Activated naive CD4-positive, alpha-beta T cell treated with anti-CD3 and anti-CD28 coated beads, Interleukin-2, amount 50 U/mL, for 24 hours (primary cell): Measurements from ENCODE around the gene INAVA.

Source experiments
- H3K27ac Mint-ChIP-seq: one replicate; pipeline ENCODE4 v1.8.0; 2021; ENCODE audit warnings: mild to moderate bottlenecking, mixed read lengths
- H3K27me3 Mint-ChIP-seq: one replicate; pipeline ENCODE4 v1.8.0; 2021; ENCODE audit warnings: mixed read lengths
- H3K36me3 Mint-ChIP-seq: one replicate; pipeline ENCODE4 v1.8.0; 2021; ENCODE audit warnings: mixed read lengths
- H3K4me1 Mint-ChIP-seq: one replicate; pipeline ENCODE4 v1.8.0; 2021; ENCODE audit warnings: mixed read lengths
- H3K4me3 Mint-ChIP-seq: one replicate; pipeline ENCODE4 v1.8.0; 2021; ENCODE audit warnings: mild to moderate bottlenecking, mixed read lengths
- H3K9me3 Mint-ChIP-seq: one replicate; pipeline ENCODE4 v1.8.0; 2021; ENCODE audit warnings: mixed read lengths

The INAVA gene, protein sequence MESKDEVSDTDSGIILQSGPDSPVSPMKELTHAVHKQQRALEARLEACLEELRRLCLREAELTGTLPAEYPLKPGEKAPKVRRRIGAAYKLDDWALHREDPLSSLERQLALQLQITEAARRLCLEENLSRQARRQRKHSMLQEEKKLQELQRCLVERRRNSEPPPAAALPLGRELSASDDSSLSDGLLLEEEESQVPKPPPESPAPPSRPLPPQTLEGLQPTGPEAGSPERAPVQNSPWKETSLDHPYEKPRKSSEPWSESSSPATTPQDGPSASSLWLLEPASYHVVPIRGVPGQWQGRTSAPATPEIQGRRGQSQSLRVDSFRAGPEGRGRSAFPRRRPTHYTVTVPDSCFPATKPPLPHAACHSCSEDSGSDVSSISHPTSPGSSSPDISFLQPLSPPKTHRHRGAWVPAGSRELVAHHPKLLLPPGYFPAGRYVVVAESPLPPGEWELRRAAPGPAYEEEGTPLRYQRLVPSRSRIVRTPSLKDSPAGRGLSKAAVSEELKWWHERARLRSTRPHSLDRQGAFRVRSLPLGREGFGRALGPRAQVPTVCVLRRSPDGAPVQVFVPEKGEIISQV

DNA sequence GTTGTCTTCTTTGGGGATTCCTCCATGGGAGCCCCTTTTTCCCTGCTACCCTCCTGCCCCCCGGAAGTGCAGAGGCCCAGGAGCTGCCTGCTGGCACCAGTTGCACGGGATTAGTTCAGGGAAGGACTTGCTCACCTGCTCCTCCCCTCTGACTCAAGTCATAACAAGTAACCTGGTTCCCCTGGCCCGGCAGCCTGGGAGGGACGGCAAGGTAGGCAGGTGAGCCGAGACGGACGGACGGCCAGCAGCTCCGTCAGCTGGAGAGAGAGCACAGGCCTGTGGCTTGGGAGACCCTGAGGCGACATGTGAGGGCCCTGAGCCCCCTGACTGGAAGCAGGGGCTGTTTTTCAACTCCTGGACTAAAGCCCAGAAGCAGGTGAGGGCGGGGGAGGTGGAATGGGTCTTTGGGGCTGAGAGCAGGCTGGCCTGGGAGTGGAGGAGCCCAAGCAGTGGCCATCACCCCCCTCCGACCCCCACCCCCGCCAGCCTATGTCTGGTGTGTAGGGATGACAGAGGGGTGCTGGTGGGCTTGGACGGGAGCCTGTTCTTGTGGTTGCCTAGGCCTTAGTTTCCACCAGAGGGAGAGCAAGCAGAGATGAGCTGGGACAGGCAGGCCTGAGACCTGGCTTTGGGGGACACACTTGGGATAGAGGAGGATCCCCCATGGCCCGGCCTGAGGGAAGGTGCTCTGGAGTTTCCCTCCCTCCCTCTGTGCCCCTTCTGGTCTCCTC is at the start of gene INAVA:
Gene INAVA (plus strand): TSS at position 189 of the 731 bp plus-strand sequence. CDS start 3,501 bp downstream, outside the sequence.
- no peaks in the 10 kb centered on the region for H3K36me3 Mint-ChIP-seq
- no peak within 1 kb of the TSS for H3K27ac Mint-ChIP-seq
- H3K4me1 Mint-ChIP-seq, result peaks cover 16% of the 10 kb centered on the region
- H3K9me3 Mint-ChIP-seq, result no peaks in the 10 kb centered on the region
- H3K4me3 Mint-ChIP-seq, result no peak within 1 kb of the TSS
- H3K27me3 Mint-ChIP-seq, result peaks cover 14% of the 10 kb centered on the region

DNA sequence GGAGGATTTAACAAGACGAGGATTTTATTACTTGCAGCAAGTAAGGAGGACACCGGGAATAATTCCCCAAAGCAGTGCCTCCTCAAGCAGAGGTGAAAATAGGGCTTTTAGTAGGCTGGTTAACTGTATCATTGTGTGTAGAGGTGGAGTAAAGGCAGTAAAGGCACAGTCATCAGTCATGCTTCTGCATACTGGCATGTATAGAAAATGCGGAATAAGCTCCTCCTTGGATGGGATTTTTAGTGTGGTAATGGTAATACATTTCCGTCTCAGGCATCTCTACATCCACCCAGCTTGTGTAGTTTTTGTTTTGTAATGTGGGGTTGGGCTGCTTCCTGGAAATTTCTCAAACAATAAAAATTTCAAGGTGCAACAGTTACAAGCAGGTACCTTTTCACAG is 49.3 kb upstream of the INAVA start:
- no peak overlapping the region for H3K4me3 Mint-ChIP-seq
- no peaks in the 10 kb centered on the region for H3K9me3 Mint-ChIP-seq
- peaks cover 20% of the 10 kb centered on the region for H3K36me3 Mint-ChIP-seq
- H3K27ac Mint-ChIP-seq, result no peak overlapping the region
- no peaks in the 10 kb centered on the region for H3K27me3 Mint-ChIP-seq
- no peaks in the 10 kb centered on the region for H3K4me1 Mint-ChIP-seq

DNA sequence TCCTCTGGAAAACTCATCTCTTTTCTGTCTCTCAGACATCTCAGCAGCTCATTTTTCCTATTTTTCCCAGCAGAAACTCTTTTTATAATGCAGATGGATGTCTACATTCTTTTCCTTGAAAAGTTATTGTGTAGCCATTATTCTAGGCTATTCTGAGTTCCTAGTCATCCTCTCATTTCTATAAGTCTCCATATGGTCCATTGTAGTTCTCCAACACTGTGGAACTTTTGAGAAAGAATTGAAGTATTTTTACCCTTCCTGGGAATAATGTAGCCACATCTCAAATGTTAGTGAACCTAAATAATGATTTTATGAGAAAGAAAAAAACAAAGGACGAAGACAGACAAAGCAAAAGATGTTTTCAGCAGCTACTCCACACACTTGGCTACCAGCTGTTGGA is 48.3 kb upstream of the INAVA start:
- no peaks in the 10 kb centered on the region for H3K9me3 Mint-ChIP-seq
- H3K4me1 Mint-ChIP-seq, result no peaks in the 10 kb centered on the region
- peaks cover 26% of the 10 kb centered on the region for H3K36me3 Mint-ChIP-seq
- no peak overlapping the region for H3K4me3 Mint-ChIP-seq
- H3K27me3 Mint-ChIP-seq, result no peaks in the 10 kb centered on the region
- no peak overlapping the region for H3K27ac Mint-ChIP-seq

DNA sequence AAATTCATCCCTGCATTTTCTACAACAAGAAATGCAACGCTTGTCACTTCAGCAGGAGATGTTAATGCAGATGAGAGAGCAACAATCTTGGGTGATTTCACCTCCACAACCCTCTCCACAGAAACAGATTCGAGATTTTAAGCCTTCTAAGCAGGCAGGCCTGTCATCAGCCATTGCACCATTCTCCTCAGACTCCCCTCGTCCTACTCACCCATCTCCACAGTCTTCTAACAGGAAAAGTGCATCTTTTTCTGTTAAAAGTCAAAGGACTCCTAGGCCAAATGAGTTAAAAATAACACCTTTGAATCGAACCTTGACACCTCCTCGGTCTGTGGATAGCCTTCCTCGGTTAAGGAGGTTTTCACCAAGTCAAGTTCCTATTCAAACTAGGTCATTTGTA is 45.3 kb upstream of the INAVA start:
- no peak overlapping the region for H3K27ac Mint-ChIP-seq
- H3K9me3 Mint-ChIP-seq, result no peaks in the 10 kb centered on the region
- peaks cover 32% of the 10 kb centered on the region for H3K36me3 Mint-ChIP-seq
- no peak overlapping the region for H3K4me3 Mint-ChIP-seq
- no peaks in the 10 kb centered on the region for H3K27me3 Mint-ChIP-seq
- no peaks in the 10 kb centered on the region for H3K4me1 Mint-ChIP-seq

DNA sequence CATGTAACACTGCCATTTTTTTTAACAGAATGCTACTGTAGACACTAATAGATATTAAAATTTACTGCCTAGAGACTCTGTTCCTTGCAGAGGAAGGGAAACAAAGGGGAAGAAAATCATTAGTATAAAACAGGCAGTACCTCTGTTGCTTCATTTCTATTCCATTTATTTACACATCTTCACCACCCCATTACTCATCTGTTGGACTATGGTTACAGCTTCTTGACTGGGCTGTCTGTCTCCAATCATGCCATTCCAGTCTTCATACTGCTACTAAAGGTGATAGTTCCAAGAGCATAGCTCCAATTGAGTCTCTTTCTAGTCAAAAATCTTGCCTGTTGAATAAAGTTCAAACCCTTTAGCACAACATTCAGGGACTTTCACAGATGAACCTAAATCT is 44.1 kb upstream of the INAVA start:
- H3K9me3 Mint-ChIP-seq, result no peaks in the 10 kb centered on the region
- H3K36me3 Mint-ChIP-seq, result peaks cover 32% of the 10 kb centered on the region
- no peaks in the 10 kb centered on the region for H3K27me3 Mint-ChIP-seq

DNA sequence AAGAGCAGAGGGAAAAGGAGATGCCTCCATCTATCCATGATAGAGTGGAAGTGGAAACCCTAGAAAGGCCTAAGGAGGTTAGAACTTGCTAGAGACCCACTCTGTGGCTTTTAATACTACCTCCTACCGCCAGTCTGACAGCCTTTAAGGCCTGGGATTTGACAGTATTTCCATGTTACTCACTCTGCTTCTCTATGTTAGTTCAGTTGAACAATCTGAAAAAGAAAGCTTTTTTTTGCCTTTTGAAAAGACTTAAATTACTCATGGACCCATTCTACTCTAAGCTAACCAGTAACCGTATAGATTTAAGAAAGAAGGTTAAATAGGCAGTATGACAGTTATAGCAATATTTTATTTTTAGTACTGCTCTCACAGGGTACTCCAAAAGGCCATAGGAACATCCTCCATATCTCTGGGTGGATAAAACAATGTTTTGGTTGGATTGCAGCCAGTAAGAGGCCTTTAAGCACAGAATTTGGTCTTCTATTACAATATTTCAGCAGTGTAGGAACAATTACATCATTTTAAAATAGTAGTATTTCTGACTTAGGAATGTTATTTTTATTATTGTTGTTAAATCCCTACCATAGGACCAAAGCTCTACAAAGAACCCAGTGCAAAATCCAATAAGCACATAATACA is 37.9 kb upstream of the INAVA start:
- H3K9me3 Mint-ChIP-seq, result no peaks in the 10 kb centered on the region
- peaks cover 14% of the 10 kb centered on the region for H3K36me3 Mint-ChIP-seq
- no peaks in the 10 kb centered on the region for H3K27me3 Mint-ChIP-seq
- no peak overlapping the region for H3K4me3 Mint-ChIP-seq
- H3K27ac Mint-ChIP-seq, result no peak overlapping the region
- peaks cover under 1% of the 10 kb centered on the region for H3K4me1 Mint-ChIP-seq

More for the DNA sequence above, 44.1 kb upstream of the INAVA start:
- Mint-ChIP-seq H3K27ac (no peak overlapping the region), H3K4me3 (no peak overlapping the region), H3K4me1 (no peaks in the 10 kb centered on the region)

DNA sequence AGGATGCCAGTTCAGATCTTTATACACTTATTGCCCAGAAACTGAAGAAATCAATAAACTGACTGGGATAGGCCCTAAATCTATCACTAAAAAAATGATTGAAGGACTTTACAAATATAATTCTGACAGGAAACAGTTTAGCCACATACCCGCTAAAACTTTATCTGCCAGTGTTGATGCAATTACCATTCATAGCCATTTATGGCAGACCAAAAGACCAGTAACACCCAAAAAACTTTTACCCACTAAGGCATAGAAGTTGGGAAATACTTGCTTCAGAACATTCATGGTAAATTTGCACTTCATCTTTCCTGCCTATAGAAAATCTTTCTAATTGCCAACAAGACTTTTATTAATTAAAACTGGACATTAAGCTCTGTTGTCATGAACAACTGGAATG is 36.9 kb upstream of the INAVA start:
- no peaks in the 10 kb centered on the region for H3K9me3 Mint-ChIP-seq
- no peak overlapping the region for H3K4me3 Mint-ChIP-seq
- H3K36me3 Mint-ChIP-seq, result peaks cover 11% of the 10 kb centered on the region
- H3K27me3 Mint-ChIP-seq, result no peaks in the 10 kb centered on the region
- no peak overlapping the region for H3K27ac Mint-ChIP-seq
- H3K4me1 Mint-ChIP-seq, result peaks cover 10% of the 10 kb centered on the region

DNA sequence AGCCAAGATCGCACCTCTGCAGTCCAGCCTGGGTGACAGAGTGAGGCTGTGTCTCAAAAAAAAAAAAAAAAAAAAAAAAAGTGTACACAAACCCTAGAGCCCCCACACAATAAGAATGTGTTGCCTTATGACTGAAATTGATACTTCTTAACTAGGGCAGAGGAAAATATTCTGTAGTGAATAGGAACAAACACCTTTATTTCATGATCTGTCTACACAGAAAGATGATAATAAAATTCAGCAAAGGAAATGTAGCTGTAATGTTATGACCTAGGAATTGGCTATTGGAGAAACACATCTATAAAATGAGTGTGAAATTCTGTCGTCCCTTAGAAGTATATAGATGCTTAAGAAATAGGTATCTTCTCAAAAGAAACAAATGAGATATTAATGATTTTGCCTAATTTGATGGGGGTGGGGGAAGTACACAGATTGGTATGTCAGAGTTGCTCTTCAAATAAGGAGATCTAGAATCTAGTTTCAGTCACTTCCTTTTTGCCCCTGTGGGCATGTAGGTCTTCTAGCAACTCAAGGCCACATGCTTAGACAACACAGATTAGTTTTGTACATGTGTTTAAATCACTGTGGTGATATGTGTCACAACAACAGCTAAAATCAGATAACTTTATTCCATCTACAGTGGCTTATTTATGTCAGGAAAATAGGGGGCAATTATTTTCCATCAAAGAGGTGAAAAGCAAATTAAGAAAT is 32.6 kb upstream of the INAVA start:
- H3K4me3 Mint-ChIP-seq, result no peak overlapping the region
- H3K4me1 Mint-ChIP-seq, result peaks cover 24% of the 10 kb centered on the region
- peak overlapping the region; percentile 2 for H3K27ac Mint-ChIP-seq
- H3K27me3 Mint-ChIP-seq, result no peaks in the 10 kb centered on the region
- no peaks in the 10 kb centered on the region for H3K9me3 Mint-ChIP-seq
- H3K36me3 Mint-ChIP-seq, result peaks cover 3% of the 10 kb centered on the region

DNA sequence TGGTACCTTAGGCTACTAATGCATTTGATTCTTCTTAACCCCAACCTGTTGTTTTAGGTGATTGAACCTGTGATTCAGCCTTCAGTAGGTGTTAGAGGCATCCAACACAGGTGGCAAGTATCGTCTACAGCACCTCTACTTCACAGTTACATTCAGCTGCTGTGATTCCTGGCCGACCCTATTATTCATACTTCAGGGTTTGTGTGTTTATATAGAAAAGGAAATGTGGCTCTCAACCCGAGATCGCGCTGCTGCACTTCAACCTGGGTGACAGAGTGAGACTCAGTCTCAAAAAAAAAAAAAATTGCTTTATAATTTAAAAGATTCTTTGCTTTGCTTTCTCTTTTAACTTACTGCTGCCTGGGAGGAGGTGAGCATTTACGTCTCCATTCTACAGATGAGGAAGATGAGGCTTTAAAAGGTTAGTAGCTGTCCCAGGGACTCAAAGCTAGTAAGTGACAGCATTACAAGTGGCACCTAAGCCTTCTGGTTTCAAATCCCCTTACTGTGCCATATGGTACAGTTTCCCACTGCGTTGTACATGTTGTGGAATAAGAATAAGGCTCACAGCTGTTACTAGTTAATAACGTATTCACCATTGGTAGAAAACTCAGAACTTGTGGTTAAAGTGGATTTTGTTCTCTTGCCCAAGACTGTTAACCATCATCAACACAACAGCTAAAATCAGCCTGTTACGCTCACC is 31.8 kb upstream of the INAVA start:
- Mint-ChIP-seq H3K4me3 (no peak overlapping the region), H3K36me3 (peaks cover 3% of the 10 kb centered on the region), H3K9me3 (no peaks in the 10 kb centered on the region), H3K4me1 (peaks cover 26% of the 10 kb centered on the region), H3K27me3 (no peaks in the 10 kb centered on the region), H3K27ac (peak overlapping the region; percentile 70)

DNA sequence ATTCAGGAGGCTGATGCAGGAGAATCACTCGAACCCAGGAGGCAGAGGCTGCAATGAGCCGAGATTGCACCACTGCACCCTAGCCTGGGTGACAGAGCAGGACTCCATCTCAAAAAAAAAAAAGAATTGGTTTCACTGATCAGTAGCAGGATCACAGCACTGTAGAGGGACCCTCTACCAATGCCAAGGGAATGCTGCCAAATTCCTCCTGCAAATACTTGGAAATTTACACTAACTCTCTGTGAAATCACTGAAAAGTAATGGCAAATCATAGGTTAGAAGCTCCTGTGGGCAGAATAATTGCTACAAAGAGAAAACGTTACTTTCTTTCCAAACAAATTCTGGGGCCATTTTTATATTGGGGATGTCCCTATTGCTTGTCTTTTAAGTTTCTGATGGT is 28.6 kb upstream of the INAVA start:
- peaks cover 26% of the 10 kb centered on the region for H3K4me1 Mint-ChIP-seq
- H3K27me3 Mint-ChIP-seq, result no peaks in the 10 kb centered on the region
- H3K36me3 Mint-ChIP-seq, result no peaks in the 10 kb centered on the region
- no peak overlapping the region for H3K27ac Mint-ChIP-seq
- H3K9me3 Mint-ChIP-seq, result no peaks in the 10 kb centered on the region
- H3K4me3 Mint-ChIP-seq, result no peak overlapping the region

DNA sequence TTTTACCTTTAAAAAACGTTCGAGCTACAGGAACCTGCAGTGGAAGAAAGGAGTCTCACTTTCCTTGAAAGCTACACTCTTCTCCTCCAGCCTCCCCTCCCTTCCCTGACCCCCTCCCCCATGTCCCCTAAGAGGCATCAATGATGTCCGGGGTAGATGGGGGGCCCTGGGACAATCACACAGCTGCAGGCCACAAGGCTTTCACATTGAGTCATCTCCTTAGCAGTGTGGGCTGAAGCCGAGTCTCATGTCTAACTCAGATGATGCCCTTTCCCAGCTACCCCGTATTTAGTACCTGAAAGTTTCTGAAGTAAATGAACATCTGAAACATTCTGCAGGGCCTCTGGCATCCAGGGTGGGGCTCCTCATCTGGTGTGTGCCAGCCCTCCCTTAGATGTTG is 28.2 kb upstream of the INAVA start:
- H3K27me3 Mint-ChIP-seq, result no peaks in the 10 kb centered on the region
- H3K4me1 Mint-ChIP-seq, result peaks cover 26% of the 10 kb centered on the region
- no peak overlapping the region for H3K27ac Mint-ChIP-seq
- H3K9me3 Mint-ChIP-seq, result no peaks in the 10 kb centered on the region
- H3K4me3 Mint-ChIP-seq, result no peak overlapping the region
- no peaks in the 10 kb centered on the region for H3K36me3 Mint-ChIP-seq

DNA sequence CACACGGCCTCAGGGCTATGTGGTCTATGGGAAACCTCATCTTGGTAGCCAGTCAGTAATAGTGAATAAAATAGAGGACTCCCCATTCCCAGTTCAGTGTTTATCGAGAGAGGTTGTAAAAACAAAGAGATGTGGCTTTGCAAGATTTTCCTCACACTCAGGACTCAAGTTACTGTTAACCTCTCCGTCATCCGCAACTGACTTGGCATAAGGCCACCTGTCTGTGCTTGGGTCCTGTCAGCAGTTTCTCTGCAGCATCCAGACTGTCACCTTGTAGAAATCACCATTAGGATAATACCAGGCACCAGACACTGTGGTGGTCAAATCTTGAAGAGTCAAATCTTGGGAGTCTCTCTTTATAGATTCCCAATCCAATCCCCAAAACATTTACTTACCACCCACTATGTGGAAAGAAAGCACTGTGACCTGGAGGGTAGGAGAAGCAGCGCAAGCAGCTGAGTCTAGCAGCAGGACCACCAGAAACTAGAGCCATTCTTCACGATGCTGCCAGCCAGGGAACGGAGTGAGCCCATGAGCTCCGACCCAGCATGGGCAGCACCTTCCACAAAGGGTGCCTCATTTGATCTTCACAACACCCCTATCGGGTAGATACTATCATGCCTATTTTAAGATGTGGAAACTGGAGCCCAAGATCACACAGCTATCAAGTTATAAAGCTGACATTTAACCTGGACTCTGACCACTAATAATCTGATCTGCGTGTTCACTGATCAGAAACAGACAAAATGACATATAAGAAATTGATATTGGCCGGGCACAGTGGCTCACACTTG is 27.5 kb upstream of the INAVA start:
- Mint-ChIP-seq H3K27me3 (peaks cover 3% of the 10 kb centered on the region), H3K4me3 (no peak overlapping the region), H3K4me1 (peaks cover 22% of the 10 kb centered on the region), H3K27ac (no peak overlapping the region), H3K36me3 (no peaks in the 10 kb centered on the region), H3K9me3 (no peaks in the 10 kb centered on the region)

DNA sequence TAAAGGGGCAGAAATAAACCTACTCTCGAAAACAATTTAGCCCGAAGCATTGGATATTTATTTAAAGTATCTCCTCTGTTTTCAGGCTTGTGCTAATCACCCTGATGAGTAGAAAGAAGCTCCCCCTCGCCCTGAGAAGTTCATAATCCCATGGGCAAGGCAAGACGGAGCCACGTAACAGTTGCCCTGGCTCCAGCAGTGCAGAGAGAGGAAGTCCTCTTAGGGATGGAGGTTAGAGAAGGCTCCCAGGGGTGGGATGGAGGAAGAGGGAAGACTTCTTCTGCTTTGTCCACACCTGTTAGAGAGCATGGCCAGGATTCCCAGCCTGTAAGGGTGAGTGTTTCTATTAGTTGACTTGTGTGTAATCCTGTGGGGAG is 25.3 kb upstream of the INAVA start:
- Mint-ChIP-seq H3K9me3 (no peaks in the 10 kb centered on the region), H3K36me3 (no peaks in the 10 kb centered on the region), H3K27ac (no peak overlapping the region), H3K4me1 (peaks cover 18% of the 10 kb centered on the region), H3K27me3 (peaks cover 7% of the 10 kb centered on the region), H3K4me3 (no peak overlapping the region)

DNA sequence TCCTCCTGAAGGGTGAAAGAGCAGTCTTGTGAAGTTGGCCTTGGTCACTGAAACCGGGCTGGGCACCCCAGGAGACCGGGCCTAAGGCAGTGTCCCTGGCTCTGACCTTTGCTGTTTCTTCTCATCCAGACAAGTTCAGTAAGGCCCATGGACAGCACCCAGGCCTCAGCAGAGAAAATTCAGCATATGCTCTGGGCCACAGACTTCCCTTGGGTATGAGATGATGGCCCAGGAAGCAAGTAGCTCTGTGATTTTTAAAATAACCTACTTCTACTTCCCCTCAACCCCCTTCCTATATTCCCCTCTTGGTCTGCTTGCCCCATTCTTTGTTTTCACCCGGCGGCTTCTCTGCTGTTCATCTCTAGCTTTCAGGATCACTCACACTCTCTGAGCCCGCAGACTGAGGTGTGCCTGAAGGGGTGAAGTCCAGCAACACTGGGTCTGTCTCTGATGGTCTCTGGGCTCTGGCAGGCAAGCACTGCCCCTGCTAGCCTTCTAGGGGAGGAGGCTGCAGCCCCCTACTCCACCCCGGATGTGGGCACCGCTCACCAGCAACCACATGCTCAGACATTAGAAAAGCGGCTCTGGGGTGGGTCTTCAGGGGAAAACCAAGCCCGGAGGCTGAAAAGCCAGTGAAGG is 24.8 kb upstream of the INAVA start:
- Mint-ChIP-seq H3K4me3 (no peak overlapping the region), H3K4me1 (peaks cover 22% of the 10 kb centered on the region), H3K27me3 (peaks cover 11% of the 10 kb centered on the region), H3K36me3 (no peaks in the 10 kb centered on the region), H3K9me3 (no peaks in the 10 kb centered on the region), H3K27ac (no peak overlapping the region)
